Endothelial cell of umbilical vein (primary cell): ENCODE data around the gene RASL10B. TPM values are rescaled to one million over a fixed set of nuclear protein-coding genes. Genes with fewer than 3 reads are reported as not detected.

Experiments used
- Bru-seq: library from RNA; stranded (reverse); fragments of 400-500 nt; gene quantifications from one replicate; lab custom pipeline; 2021; lab: Mats Ljungman, UMichigan
- BruChase-seq, 2 experiments: library from RNA; stranded (reverse); fragments of 400-500 nt; gene quantifications; one replicate each; lab custom pipeline; 2021; lab: Mats Ljungman, UMichigan
- BruUV-seq: library from RNA; stranded (reverse); fragments of 400-500 nt; replicated peaks from 2 replicates; lab custom pipeline; 2021; lab: Mats Ljungman, UMichigan
- CTCF ChIA-PET: fragments of 300-600, 350-600 bp; sonication (Branson Sonifier 250); formaldehyde crosslinking; loops from one replicate; lab custom pipeline; 2021; ENCODE audit warnings: antibody characterized with exemption, inconsistent platforms; lab: Charles Lee
- POLR2A ChIA-PET: fragments of 300-600, 350-600 bp; sonication (Branson Sonifier 250); formaldehyde crosslinking; loops from one replicate; lab custom pipeline; 2021; ENCODE audit warnings: antibody characterized with exemption, inconsistent platforms; lab: Charles Lee
- DNase-seq: peaks from one replicate; pipeline ENCODE4 v3.0.0-alpha.2; 2011; ENCODE audit warnings: low read depth, low spot score
- FAIRE-seq: peaks from 2 replicates; lab custom pipeline; 2011; peaks lifted over from hg19 to GRCh38; lab: Jason Lieb, UNC
- H2AFZ ChIP-seq: 2 replicates; pipeline ENCODE4 v1.6.0; 2012; ENCODE audit warnings: low read depth, low read length, control low read depth, inconsistent platforms
- H3K27ac ChIP-seq: 2 replicates; pipeline ENCODE4 v1.5.1; 2011; ENCODE audit warnings: low read depth, mild to moderate bottlenecking, control low read depth, low read length, moderate library complexity; ENCODE audit not compliant: insufficient read depth
- H3K27me3 ChIP-seq, 2 experiments: 2 replicates each; pipeline versions ENCODE4 v1.6.0 to v1.6.1; 2011; ENCODE audit warnings: low read length in 2 of 2, mixed read lengths in 1 of 2; ENCODE audit not compliant: control insufficient read depth in 2 of 2, insufficient read depth in 2 of 2
- H3K36me3 ChIP-seq, 2 experiments: 2 replicates in 1 of 2; 3 replicates in 1 of 2; pipeline ENCODE4 v1.5.1; 2011; ENCODE audit warnings: low read length in 2 of 2, mild to moderate bottlenecking in 1 of 2, moderate library complexity in 1 of 2; ENCODE audit not compliant: control insufficient read depth in 2 of 2, insufficient read depth in 2 of 2; ENCODE audit errors: extremely low read depth in 1 of 2
- H3K4me1 ChIP-seq: 3 replicates; pipeline ENCODE4 v1.5.1; 2011; ENCODE audit warnings: mild to moderate bottlenecking, low read length; ENCODE audit not compliant: control insufficient read depth, insufficient read depth; ENCODE audit errors: extremely low read depth
- H3K4me2 ChIP-seq: 2 replicates; pipeline ENCODE4 v1.6.1; 2011; ENCODE audit warnings: low read length, control low read depth, mixed read lengths; ENCODE audit not compliant: insufficient read depth
- H3K4me3 ChIP-seq, 3 experiments: fragments of 200-600 bp in 1 of 3; sonication (generic), shearing (Covaris generic) in 1 of 3; replicated peaks in 1 of 3; 2 replicates each; pipeline ENCODE4 v1.5.1; 2011 to 2016; ENCODE audit warnings: control low read depth in 3 of 3, low read length in 3 of 3, mild to moderate bottlenecking in 2 of 3, inconsistent platforms in 1 of 3, low read depth in 1 of 3, moderate library complexity in 1 of 3; ENCODE audit not compliant: insufficient read depth in 1 of 3
- H3K79me2 ChIP-seq: 2 replicates; pipeline ENCODE4 v1.6.0; 2012; ENCODE audit warnings: low read length, inconsistent platforms; ENCODE audit not compliant: control insufficient read depth, insufficient read depth
- H3K9ac ChIP-seq: replicated peaks from 2 replicates; pipeline ENCODE3; 2011; ENCODE audit warnings: low read length, control low read depth; ENCODE audit not compliant: insufficient read depth; ENCODE audit errors: extremely low read depth
- H3K9me1 ChIP-seq: replicated peaks from 3 replicates; pipeline ENCODE4 v1.6.0; 2011; ENCODE audit warnings: mild to moderate bottlenecking, low read length; ENCODE audit not compliant: control insufficient read depth, insufficient read depth; ENCODE audit errors: extremely low read depth
- H3K9me3 ChIP-seq: replicated peaks from 2 replicates; pipeline ENCODE4 v1.5.1; 2012; ENCODE audit warnings: low read length, inconsistent platforms; ENCODE audit not compliant: control insufficient read depth, insufficient read depth
- H4K20me1 ChIP-seq: replicated peaks from 2 replicates; pipeline ENCODE3; 2011; ENCODE audit warnings: mild to moderate bottlenecking, low read length; ENCODE audit not compliant: control insufficient read depth, insufficient read depth; ENCODE audit errors: extremely low read depth
- EZH2 ChIP-seq: IDR thresholded peaks from 2 replicates; pipeline ENCODE4 v1.6.1; 2012; ENCODE audit warnings: borderline replicate concordance, low read depth, mild to moderate bottlenecking, moderate library complexity, low read length, inconsistent platforms; ENCODE audit not compliant: severe bottlenecking
- GATA2 ChIP-seq: IDR thresholded peaks from 2 replicates; pipeline ENCODE4 v1.7.0; 2011; ENCODE audit warnings: low read depth, mild to moderate bottlenecking, moderate library complexity, mixed read lengths, low read length; ENCODE audit not compliant: insufficient read length, insufficient read depth
- JUN ChIP-seq: IDR thresholded peaks from 2 replicates; pipeline ENCODE4 v1.6.1; 2011; ENCODE audit warnings: borderline replicate concordance, low read depth; ENCODE audit not compliant: insufficient read length, insufficient read depth
- POLR2AphosphoS5 ChIP-seq: IDR thresholded peaks from 2 replicates; pipeline ENCODE4 v1.6.1; 2012; ENCODE audit warnings: low read depth, mild to moderate bottlenecking, control low read depth, low read length, moderate library complexity; ENCODE audit not compliant: insufficient read depth
- dilution Hi-C: fragments of 300-500 bp; cut with MboI; formaldehyde crosslinking; loops from one replicate; pipeline ENCODE4 v1.15.0; 2019; ENCODE audit warnings: low sequenced_read_pairs; ENCODE audit not compliant: extremely low pct_ligation_motif_present
- intact Hi-C: fragments of 100-400 bp; cut with micrococcal nuclease; formaldehyde crosslinking; loops from one replicate; pipeline ENCODE4 v1.10.0; 2022
- long read RNA-seq: library from polyadenylated mRNA; stranded (forward); transcript quantifications from one replicate; pipeline ENCODE4 v2.0.0, GENCODE V29; 2021
- polyA minus RNA-seq, 3 experiments: library from RNA; depleted of rRNA, polyadenylated mRNA; stranded (reverse); fragments of >200 nt; gene quantifications; 1 replicate in 1 of 3; 2 replicates in 2 of 3; pipeline ENCODE4 v1.2.3, GENCODE V29; 2011
- polyA plus RNA-seq, 4 experiments: library from polyadenylated mRNA; depleted of rRNA in 3 of 4; stranded (reverse) in 3 of 4; unstranded in 1 of 4; fragments of >200 nt; gene quantifications; 2 replicates each; pipeline versions ENCODE4 v1.2.1 to v1.2.3, GENCODE V29; 2011 to 2012; ENCODE audit warnings: missing spikeins in 1 of 4
- total RNA-seq: library from RNA; stranded (reverse); gene quantifications from 2 replicates; pipeline ENCODE4 v1.2.3, GENCODE V29; 2021
- TF ChIP-seq, protein P1 (sequence below), 2 donors: IDR thresholded peaks; 1 replicate in 1 of 2; 2 replicates in 1 of 2; pipeline ENCODE4 v1.5.1; 2011; ENCODE audit warnings: low read length in 2 of 2, mild to moderate bottlenecking in 2 of 2, moderate library complexity in 2 of 2, control low read depth in 1 of 2, inconsistent platforms in 1 of 2, low read depth in 1 of 2; ENCODE audit not compliant: insufficient read depth in 1 of 2; ENCODE audit errors: extremely low read depth in 1 of 2

Gene RASL10B
- 0.71 and 0.78 TPM in 2 replicates for total RNA-seq
- 0.19 and 0.29 TPM in 2 replicates for polyA plus RNA-seq
- 0.10 and 0.16 TPM in 2 replicates for polyA plus RNA-seq (2011; cell fraction: cytosol; rRNA removed)
- 0.36 and 0.43 TPM in 2 replicates for polyA plus RNA-seq (2011; cell fraction: nucleus; rRNA removed)
- 0.36 and 0.52 TPM in 2 replicates for polyA plus RNA-seq (2012)
- 0.34 and 1.5 TPM in 2 replicates for polyA minus RNA-seq
- polyA minus RNA-seq (2011; cell fraction: cytosol; rRNA and poly(A)+ RNA removed): not detected
- polyA minus RNA-seq (2011; cell fraction: nucleus; rRNA and poly(A)+ RNA removed): 0.29 and 0.91 TPM in 2 replicates
- Bru-seq, nascent RNA: percentile 29 among the genes with signal in this experiment
- BruChase-seq, experiment 1, labeled RNA remaining after a 6-hour chase: percentile 29 among the genes with signal in this experiment
- BruChase-seq, experiment 2, labeled RNA remaining after a 2-hour chase: percentile 25 among the genes with signal in this experiment
- long read RNA-seq, partial matches to known transcripts: 0 of 1 reads
- long read RNA-seq, other reads (novel, unspliced or antisense): 1 of 1 reads

GRCh38 chr17:35731239-35731916 lies at the start of gene RASL10B:
TSS of gene RASL10B (plus strand) at chr17:35731639. CDS start at chr17:35735185, 3,546 bp downstream.
- POLR2A ChIA-PET: no interaction called here
- CTCF ChIA-PET: interaction anchor here (0.7 to 2.1 kb wide), 6 partner anchors 9 to 118 kb away, joined by 3 to 16 read pairs (median 5); no protein-coding TSS in a partner anchor
- peak; percentile 28 for DNase-seq
- H3K36me3 ChIP-seq: peaks cover 0 to 2% of the 10 kb centered on the region in 2 experiments
- H3K27me3 ChIP-seq: peaks cover 3 to 11% of the 10 kb centered on the region in 2 experiments
- no peaks in the 10 kb centered on the region for H3K9me1 ChIP-seq
- no peak within 1 kb of the TSS for H3K4me2 ChIP-seq
- H3K79me2 ChIP-seq: no peaks in the 10 kb centered on the region
- peaks cover 4% of the 10 kb centered on the region for H3K4me1 ChIP-seq
- no peaks in the 10 kb centered on the region for H4K20me1 ChIP-seq
- H3K27ac ChIP-seq: no peak within 1 kb of the TSS
- H3K9me3 ChIP-seq: no peaks in the 10 kb centered on the region
- H2AFZ ChIP-seq: no peak within 1 kb of the TSS
- no peak for FAIRE-seq
- peak within 1 kb of the TSS in 2 of 3 experiments; percentile 6 to 44 for H3K4me3 ChIP-seq
- BruUV-seq: no TSS peak
- intact Hi-C loops (no loop called here), dilution Hi-C loops (loop anchor here (25.0 kb wide), 1 partner anchor 119 kb away; no protein-coding TSS in a partner anchor)
- H3K9ac ChIP-seq: no peak within 1 kb of the TSS
- TF ChIP-seq EZH2 (peak; percentile 33), GATA2 (no peak), JUN (no peak), POLR2AphosphoS5 (peak; percentile 17)
- TF ChIP-seq, protein P1, sequence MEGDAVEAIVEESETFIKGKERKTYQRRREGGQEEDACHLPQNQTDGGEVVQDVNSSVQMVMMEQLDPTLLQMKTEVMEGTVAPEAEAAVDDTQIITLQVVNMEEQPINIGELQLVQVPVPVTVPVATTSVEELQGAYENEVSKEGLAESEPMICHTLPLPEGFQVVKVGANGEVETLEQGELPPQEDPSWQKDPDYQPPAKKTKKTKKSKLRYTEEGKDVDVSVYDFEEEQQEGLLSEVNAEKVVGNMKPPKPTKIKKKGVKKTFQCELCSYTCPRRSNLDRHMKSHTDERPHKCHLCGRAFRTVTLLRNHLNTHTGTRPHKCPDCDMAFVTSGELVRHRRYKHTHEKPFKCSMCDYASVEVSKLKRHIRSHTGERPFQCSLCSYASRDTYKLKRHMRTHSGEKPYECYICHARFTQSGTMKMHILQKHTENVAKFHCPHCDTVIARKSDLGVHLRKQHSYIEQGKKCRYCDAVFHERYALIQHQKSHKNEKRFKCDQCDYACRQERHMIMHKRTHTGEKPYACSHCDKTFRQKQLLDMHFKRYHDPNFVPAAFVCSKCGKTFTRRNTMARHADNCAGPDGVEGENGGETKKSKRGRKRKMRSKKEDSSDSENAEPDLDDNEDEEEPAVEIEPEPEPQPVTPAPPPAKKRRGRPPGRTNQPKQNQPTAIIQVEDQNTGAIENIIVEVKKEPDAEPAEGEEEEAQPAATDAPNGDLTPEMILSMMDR (IDR thresholded peaks at IDR 0.05; ENCODE audit: extremely low read depth in 1 of 2, insufficient read depth in 1 of 2, low read depth in 1 of 2, low read length in 2 of 2): no peak
